GM18519 (cell line): ENCODE data around the gene USP6.
"Not testable (repeated sequence)": the region's sequence is repeated elsewhere in the genome, so short reads cannot be mapped to it uniquely, and the experiment has no call there.

Experiments
- ATAC-seq: cut with Tn5 transposase; IDR thresholded peaks from one replicate; pipeline ENCODE4 v1.9.1; 2021; ENCODE audit warnings: mild to moderate bottlenecking, moderate library complexity; ENCODE audit not compliant: unreplicated experiment, low FRiP score

The USP6 gene

GRCh38 chr17:5115673-5116651, at the start of gene USP6:
Gene USP6 (plus strand): TSS chr17:5116032. CDS start chr17:5130368, 14,336 bp downstream.
- ATAC-seq: no peak

- ATAC-seq: no peak
These were observed 47.6 kb upstream of the USP6 start for GRCh38 chr17:5068236-5068635.

GRCh38 chr17:5069724-5070123, 46.1 kb upstream of the USP6 start:
- no peak for ATAC-seq

- not testable (repeated sequence) for ATAC-seq
These were observed 40.4 kb upstream of the USP6 start for GRCh38 chr17:5075472-5075871.

- ATAC-seq: not testable (repeated sequence)
These were observed 38.6 kb upstream of the USP6 start for GRCh38 chr17:5077275-5077674.

GRCh38 chr17:5077781-5078105, 38.1 kb upstream of the USP6 start:
- ATAC-seq: no peak

- no peak for ATAC-seq
These were observed 37.5 kb upstream of the USP6 start, which contains the start of gene ZFP3 for GRCh38 chr17:5078106-5079028. Gene ZFP3 (plus strand): TSS chr17:5078467. CDS start chr17:5091505, 13,038 bp downstream.

- ATAC-seq: no peak
These were observed 35.2 kb upstream of the USP6 start for GRCh38 chr17:5080591-5080990.

- no peak for ATAC-seq
These were observed 23.4 kb upstream of the USP6 start for GRCh38 chr17:5092218-5093010.

- ATAC-seq: no peak
These were observed 19.1 kb upstream of the USP6 start for GRCh38 chr17:5096731-5097100.

- no peak for ATAC-seq
These were observed 18.6 kb upstream of the USP6 start for GRCh38 chr17:5097101-5097834.

- ATAC-seq: no peak
These were observed 16.6 kb upstream of the USP6 start for GRCh38 chr17:5099271-5099670.

GRCh38 chr17:5100832-5101231, 15.0 kb upstream of the USP6 start:
- ATAC-seq: no peak

- no peak for ATAC-seq
These were observed 5.0 kb upstream of the USP6 start for GRCh38 chr17:5110816-5111215.

GRCh38 chr17:5111402-5112204, 4.2 kb upstream of the USP6 start, which contains the start of gene ZNF232:
Gene ZNF232 (minus strand): TSS chr17:5111878. CDS start chr17:5111822, 56 bp downstream.
- no peak for ATAC-seq

- ATAC-seq: no peak
These were observed 2.4 kb downstream of the USP6 start for GRCh38 chr17:5118219-5118618.

GRCh38 chr17:5120036-5120435, 4.2 kb downstream of the USP6 start:
- ATAC-seq: no peak

GRCh38 chr17:5120436-5121185, 4.8 kb downstream of the USP6 start:
- not testable (repeated sequence) for ATAC-seq
